NB4 (cell line): Measurements from ENCODE around the gene SAP30L.

Source experiments
- DNase-seq: peaks from one replicate; pipeline ENCODE4 v3.0.0; 2010; ENCODE audit warnings: low read depth
- H3K4me3 ChIP-seq: one replicate; pipeline ENCODE4 v1.5.1; 2011; ENCODE audit warnings: mild to moderate bottlenecking, low read depth, low read length, moderate library complexity
- MAX ChIP-seq: IDR thresholded peaks from 2 replicates; pipeline ENCODE4 v1.6.1; 2011; ENCODE audit warnings: low read depth, low read length
- MYC ChIP-seq: IDR thresholded peaks from 2 replicates; pipeline ENCODE4 v1.6.1; 2011; ENCODE audit warnings: low read depth, low read length
- POLR2A ChIP-seq: IDR thresholded peaks from 2 replicates; pipeline ENCODE4 v1.6.1; 2011; ENCODE audit warnings: mild to moderate bottlenecking; ENCODE audit not compliant: insufficient read length; ENCODE audit errors: extremely low read depth
- TF ChIP-seq, protein P1 (sequence below): IDR thresholded peaks from one replicate; pipeline ENCODE4 v1.5.1; 2012; ENCODE audit warnings: low read depth, low read length

The SAP30L gene, protein sequence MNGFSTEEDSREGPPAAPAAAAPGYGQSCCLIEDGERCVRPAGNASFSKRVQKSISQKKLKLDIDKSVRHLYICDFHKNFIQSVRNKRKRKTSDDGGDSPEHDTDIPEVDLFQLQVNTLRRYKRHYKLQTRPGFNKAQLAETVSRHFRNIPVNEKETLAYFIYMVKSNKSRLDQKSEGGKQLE

GRCh38 chr5:154445422-154446194 lies at the start of gene SAP30L:
TSS of gene SAP30L (plus strand) at chr5:154445997. CDS start at chr5:154446605, 608 bp downstream.
- peak within 1 kb of the TSS; percentile 76 for H3K4me3 ChIP-seq
- peak; percentile 93 for DNase-seq
- peak; percentile 52 for TF ChIP-seq POLR2A
- no peak for TF ChIP-seq MYC

DNA sequence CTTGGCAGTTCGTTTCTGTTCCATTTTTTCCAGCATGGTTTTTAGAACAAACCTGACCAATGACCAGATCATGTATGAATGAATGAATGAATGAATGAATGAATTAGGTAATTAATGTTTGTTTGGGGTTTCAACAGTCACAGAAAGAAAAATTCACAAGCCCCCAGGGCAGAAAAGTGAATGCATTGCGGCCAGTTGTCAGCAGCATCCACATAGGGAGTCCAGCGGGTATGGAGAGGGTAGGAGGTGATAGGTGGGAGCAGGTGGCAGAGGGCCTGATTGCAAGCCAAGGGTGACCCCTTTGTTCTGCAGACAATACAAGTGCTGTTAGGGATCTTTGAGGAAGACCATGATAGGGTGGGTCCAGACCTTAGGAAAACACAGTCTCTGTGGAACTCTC lies 49.7 kb upstream of the SAP30L start:
- DNase-seq: no peak
- no peak for TF ChIP-seq POLR2A
- TF ChIP-seq, protein P1, sequence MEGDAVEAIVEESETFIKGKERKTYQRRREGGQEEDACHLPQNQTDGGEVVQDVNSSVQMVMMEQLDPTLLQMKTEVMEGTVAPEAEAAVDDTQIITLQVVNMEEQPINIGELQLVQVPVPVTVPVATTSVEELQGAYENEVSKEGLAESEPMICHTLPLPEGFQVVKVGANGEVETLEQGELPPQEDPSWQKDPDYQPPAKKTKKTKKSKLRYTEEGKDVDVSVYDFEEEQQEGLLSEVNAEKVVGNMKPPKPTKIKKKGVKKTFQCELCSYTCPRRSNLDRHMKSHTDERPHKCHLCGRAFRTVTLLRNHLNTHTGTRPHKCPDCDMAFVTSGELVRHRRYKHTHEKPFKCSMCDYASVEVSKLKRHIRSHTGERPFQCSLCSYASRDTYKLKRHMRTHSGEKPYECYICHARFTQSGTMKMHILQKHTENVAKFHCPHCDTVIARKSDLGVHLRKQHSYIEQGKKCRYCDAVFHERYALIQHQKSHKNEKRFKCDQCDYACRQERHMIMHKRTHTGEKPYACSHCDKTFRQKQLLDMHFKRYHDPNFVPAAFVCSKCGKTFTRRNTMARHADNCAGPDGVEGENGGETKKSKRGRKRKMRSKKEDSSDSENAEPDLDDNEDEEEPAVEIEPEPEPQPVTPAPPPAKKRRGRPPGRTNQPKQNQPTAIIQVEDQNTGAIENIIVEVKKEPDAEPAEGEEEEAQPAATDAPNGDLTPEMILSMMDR: no peak
- no peak for TF ChIP-seq MYC
- no peak for TF ChIP-seq MAX
- H3K4me3 ChIP-seq: no peak overlapping the region

DNA sequence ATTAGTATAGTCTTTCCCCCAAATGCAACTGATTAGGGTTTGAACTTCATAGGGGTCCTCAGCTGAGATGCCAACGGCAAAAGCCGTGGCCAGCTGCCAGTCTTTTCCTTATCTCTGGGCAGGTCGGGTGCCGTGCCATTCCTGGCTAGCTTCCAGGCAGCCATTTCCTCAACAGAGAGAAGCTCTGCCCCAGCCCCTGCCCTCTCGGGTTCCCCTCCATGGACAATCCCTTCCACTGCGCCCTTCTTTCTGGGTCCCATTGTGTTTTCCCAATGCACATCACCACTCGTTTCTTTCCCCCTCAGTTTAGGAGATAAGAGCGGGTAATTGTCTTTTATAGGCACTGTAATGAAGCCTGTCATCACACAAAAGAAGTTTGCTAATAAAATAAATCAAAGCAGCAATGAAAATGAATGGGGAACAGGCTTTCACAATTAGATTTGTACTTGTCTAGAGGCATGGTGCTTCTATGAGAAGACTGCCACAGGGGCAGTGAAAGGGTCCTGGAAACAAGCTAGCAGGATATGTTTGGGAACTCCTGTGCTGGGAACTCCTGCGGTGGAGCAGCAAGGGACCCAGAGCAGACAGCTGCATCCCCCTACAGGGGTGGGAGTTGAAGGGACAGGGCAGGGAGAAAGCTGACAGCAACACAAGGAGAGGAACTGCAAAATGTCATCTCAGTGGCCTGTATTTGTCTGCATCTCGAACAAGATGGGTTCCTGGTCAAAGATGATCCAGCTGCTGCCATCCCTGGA lies 48.0 kb upstream of the SAP30L start:
- TF ChIP-seq POLR2A (no peak), MAX (no peak), MYC (no peak)
- TF ChIP-seq, protein P1: no peak
- no peak for DNase-seq

DNA sequence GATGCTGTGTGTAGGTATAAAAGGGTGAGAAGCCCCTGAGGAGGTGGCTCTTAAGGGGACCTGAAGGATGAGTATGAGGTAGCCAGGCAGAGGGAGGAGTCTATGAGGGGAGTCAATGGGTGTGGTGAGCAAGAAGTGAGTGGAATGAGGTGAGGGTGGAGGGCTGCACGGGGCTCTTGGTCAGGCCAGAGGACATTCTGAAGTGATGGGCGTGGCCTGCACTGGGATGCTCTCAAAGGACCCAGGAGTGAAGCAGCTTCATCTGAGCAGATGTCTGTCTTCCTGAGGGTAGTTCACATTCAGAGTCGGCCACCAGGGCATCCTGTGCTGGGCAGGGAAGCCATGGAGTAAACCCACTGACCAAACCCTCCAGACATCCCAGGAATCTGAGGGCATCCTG lies 45.1 kb upstream of the SAP30L start:
- no peak for DNase-seq
- no peak for TF ChIP-seq POLR2A
- TF ChIP-seq MAX: no peak
- TF ChIP-seq, protein P1: no peak
- TF ChIP-seq MYC: no peak
- no peak overlapping the region for H3K4me3 ChIP-seq

More for the DNA sequence above, 48.0 kb upstream of the SAP30L start:
- no peak overlapping the region for H3K4me3 ChIP-seq

- TF ChIP-seq, protein P1: no peak
- TF ChIP-seq MAX (no peak), MYC (no peak), POLR2A (no peak)
- no peak overlapping the region for H3K4me3 ChIP-seq
- DNase-seq: no peak
Measured at GRCh38 chr5:154401355-154401754, 44.4 kb upstream of the SAP30L start.

DNA sequence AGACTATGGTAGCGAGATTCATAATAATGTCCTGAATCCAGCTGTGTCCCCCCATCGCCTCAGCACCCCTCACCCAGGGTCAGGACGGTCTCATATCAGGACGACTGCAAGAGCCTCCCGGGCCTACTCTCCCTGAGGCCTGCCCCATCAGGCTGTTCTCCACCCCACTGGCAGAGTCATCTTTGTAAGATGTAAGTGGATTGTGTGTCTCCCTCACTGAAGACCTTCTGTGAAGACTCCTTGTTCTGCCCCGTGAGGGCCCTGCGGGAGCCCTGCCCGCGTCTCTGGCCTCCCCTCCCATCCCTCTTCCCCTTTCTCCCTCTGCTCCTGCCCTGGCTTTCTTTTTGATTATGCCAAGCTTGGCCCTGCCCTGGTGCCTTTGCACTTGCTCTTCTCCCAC lies 43.9 kb upstream of the SAP30L start:
- DNase-seq: no peak
- TF ChIP-seq MYC (no peak), MAX (no peak), POLR2A (no peak)
- TF ChIP-seq, protein P1: no peak
- no peak overlapping the region for H3K4me3 ChIP-seq
